Keratinocyte (primary cell): ENCODE measurements around the gene FNBP1. TPM values are rescaled to one million over a fixed set of nuclear protein-coding genes. Genes with fewer than 3 reads are reported as not detected.

Experiments
- DNase-seq: peaks from one replicate; pipeline ENCODE4 v3.0.0-alpha.2; 2011; ENCODE audit warnings: low read depth, missing footprints, low spot score
- FAIRE-seq: peaks from 2 replicates; lab custom pipeline; 2011; peaks lifted over from hg19 to GRCh38; lab: Jason Lieb, UNC
- H2AFZ ChIP-seq: 2 replicates; pipeline ENCODE4 v1.6.0; 2012; ENCODE audit warnings: low read length, control low read depth, inconsistent platforms; ENCODE audit not compliant: control insufficient read depth
- H3K27ac ChIP-seq: 2 replicates; pipeline ENCODE4 v1.5.1; 2011; ENCODE audit warnings: low read length; ENCODE audit not compliant: control insufficient read depth, insufficient read depth
- H3K27me3 ChIP-seq: 3 replicates; pipeline ENCODE4 v1.6.0; 2011; ENCODE audit warnings: low read length; ENCODE audit not compliant: control insufficient read depth, insufficient read depth; ENCODE audit errors: extremely low read depth
- H3K36me3 ChIP-seq, 2 experiments: 2 replicates in 1 of 2; 3 replicates in 1 of 2; pipeline ENCODE4 v1.5.1; 2011; ENCODE audit warnings: low read length in 2 of 2, mild to moderate bottlenecking in 1 of 2; ENCODE audit not compliant: control insufficient read depth in 2 of 2, insufficient read depth in 2 of 2; ENCODE audit errors: extremely low read depth in 1 of 2
- H3K4me1 ChIP-seq: 3 replicates; pipeline ENCODE4 v1.5.1; 2011; ENCODE audit warnings: low read length; ENCODE audit not compliant: control insufficient read depth, insufficient read depth; ENCODE audit errors: extremely low read depth
- H3K4me2 ChIP-seq: 3 replicates; pipeline ENCODE4 v1.6.0; 2011; ENCODE audit warnings: low read depth, low read length; ENCODE audit not compliant: control insufficient read depth, insufficient read depth; ENCODE audit errors: extremely low read depth
- H3K4me3 ChIP-seq, 3 experiments: fragments of 200-600 bp in 1 of 3; sonication (generic) in 1 of 3; 2 replicates in 2 of 3; 3 replicates in 1 of 3; pipeline ENCODE4 v1.5.1; 2011 to 2016; ENCODE audit warnings: low read length in 3 of 3, mild to moderate bottlenecking in 3 of 3, control low read depth in 2 of 3, inconsistent platforms in 1 of 3, low read depth in 1 of 3, mixed read lengths in 1 of 3, mixed run types in 1 of 3, moderate library complexity in 1 of 3; ENCODE audit not compliant: control insufficient read depth in 2 of 3, insufficient read depth in 2 of 3; ENCODE audit errors: extremely low read depth in 1 of 3
- H3K79me2 ChIP-seq: 2 replicates; pipeline ENCODE4 v1.6.0; 2012; ENCODE audit warnings: low read length; ENCODE audit not compliant: control insufficient read depth, insufficient read depth
- H3K9ac ChIP-seq: 3 replicates; pipeline ENCODE4 v1.6.0; 2011; ENCODE audit warnings: low read length; ENCODE audit not compliant: control insufficient read depth, insufficient read depth; ENCODE audit errors: extremely low read depth
- H3K9me1 ChIP-seq: 3 replicates; pipeline ENCODE4 v1.6.0; 2011; ENCODE audit warnings: low read length; ENCODE audit not compliant: control insufficient read depth, insufficient read depth; ENCODE audit errors: extremely low read depth
- H3K9me3 ChIP-seq: 2 replicates; pipeline ENCODE4 v1.5.1; 2012; ENCODE audit warnings: low read depth, low read length; ENCODE audit not compliant: control insufficient read depth
- H4K20me1 ChIP-seq: 3 replicates; pipeline ENCODE4 v1.6.0; 2011; ENCODE audit warnings: low read length; ENCODE audit not compliant: control insufficient read depth, insufficient read depth; ENCODE audit errors: extremely low read depth
- EZH2 ChIP-seq: IDR thresholded peaks from one replicate; pipeline ENCODE4 v1.6.1; 2012; ENCODE audit warnings: inconsistent platforms, mild to moderate bottlenecking, low read length, moderate library complexity
- dilution Hi-C: fragments of 300-500 bp; cut with MboI; formaldehyde crosslinking; loops from one replicate; pipeline ENCODE4 v1.7.0; 2020; ENCODE audit warnings: low sequenced_read_pairs; ENCODE audit not compliant: extremely low pct_ligation_motif_present
- polyA plus RNA-seq, 5 experiments: library from polyadenylated mRNA; depleted of rRNA in 3 of 5; stranded (reverse) in 3 of 5; stranded (forward) in 1 of 5; unstranded in 1 of 5; fragments of >200 nt; gene quantifications; 1 replicate in 1 of 5; 2 replicates in 3 of 5; 3 replicates in 1 of 5; pipeline versions ENCODE4 v1.2.1 to v1.2.3, GENCODE V29; 2011 to 2012; ENCODE audit warnings: missing spikeins in 2 of 5, low read depth in 1 of 5, low replicate concordance in 1 of 5
- TF ChIP-seq, protein P1 (sequence below), 3 experiments: IDR thresholded peaks in 1 of 3; conservative IDR thresholded peaks in 1 of 3; optimal IDR thresholded peaks in 1 of 3; 2 replicates in 2 of 3; 3 replicates in 1 of 3; pipeline versions ENCODE3 to v1.5.1; 2011; ENCODE audit warnings: low read length in 3 of 3, mild to moderate bottlenecking in 3 of 3, moderate library complexity in 2 of 3, control low read depth in 1 of 3, inconsistent platforms in 1 of 3; ENCODE audit not compliant: insufficient read depth in 2 of 3; ENCODE audit errors: extremely low read depth in 1 of 3

The FNBP1 gene
- polyA plus RNA-seq, 1 donor (not counting 4 experiments of a cell fraction or from before 2014, with no cell fraction given): 9.6 TPM

DNA sequence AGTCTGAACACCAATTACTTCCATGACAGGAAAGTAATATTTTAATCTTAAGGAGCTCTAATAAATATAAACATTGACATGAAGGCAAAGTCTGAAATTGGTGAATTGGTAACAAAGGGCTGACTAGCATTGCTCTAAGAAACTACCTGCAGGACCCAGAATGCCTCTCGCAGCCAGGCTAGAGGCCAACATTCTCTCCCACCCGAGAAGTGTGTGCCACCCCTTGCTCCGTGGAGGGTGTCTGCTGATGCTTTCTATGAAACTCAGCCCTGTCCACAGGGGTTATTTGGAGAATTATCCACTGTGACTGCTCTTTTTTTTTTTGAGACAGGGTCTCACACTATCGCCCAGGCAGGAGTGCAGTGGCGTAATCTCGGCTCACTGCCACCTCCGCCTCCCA is 126.3 kb downstream of the FNBP1 start:
- Histone ChIP-seq H3K4me3 (no peak overlapping the region), H3K4me2 (no peak overlapping the region), H4K20me1 (no peaks in the 10 kb centered on the region), H3K9ac (no peak overlapping the region), H3K79me2 (no peaks in the 10 kb centered on the region), H3K27ac (no peak overlapping the region), H3K27me3 (no peaks in the 10 kb centered on the region), H3K9me1 (no peaks in the 10 kb centered on the region), H3K9me3 (no peaks in the 10 kb centered on the region), H2AFZ (no peak overlapping the region), H3K4me1 (no peaks in the 10 kb centered on the region), H3K36me3 (no peaks in the 10 kb centered on the region)
- no peak for FAIRE-seq
- dilution Hi-C loops: no loop called here
- TF ChIP-seq, protein P1, sequence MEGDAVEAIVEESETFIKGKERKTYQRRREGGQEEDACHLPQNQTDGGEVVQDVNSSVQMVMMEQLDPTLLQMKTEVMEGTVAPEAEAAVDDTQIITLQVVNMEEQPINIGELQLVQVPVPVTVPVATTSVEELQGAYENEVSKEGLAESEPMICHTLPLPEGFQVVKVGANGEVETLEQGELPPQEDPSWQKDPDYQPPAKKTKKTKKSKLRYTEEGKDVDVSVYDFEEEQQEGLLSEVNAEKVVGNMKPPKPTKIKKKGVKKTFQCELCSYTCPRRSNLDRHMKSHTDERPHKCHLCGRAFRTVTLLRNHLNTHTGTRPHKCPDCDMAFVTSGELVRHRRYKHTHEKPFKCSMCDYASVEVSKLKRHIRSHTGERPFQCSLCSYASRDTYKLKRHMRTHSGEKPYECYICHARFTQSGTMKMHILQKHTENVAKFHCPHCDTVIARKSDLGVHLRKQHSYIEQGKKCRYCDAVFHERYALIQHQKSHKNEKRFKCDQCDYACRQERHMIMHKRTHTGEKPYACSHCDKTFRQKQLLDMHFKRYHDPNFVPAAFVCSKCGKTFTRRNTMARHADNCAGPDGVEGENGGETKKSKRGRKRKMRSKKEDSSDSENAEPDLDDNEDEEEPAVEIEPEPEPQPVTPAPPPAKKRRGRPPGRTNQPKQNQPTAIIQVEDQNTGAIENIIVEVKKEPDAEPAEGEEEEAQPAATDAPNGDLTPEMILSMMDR (optimal IDR thresholded peaks at IDR 0.05 in 1 of 3, IDR thresholded peaks at IDR 0.05 in 1 of 3, conservative IDR thresholded peaks at IDR 0.05 in 1 of 3; ENCODE audit: extremely low read depth in 1 of 3, insufficient read depth in 2 of 3, low read length in 3 of 3): no peak
- no peak for TF ChIP-seq EZH2
- DNase-seq: no peak

DNA sequence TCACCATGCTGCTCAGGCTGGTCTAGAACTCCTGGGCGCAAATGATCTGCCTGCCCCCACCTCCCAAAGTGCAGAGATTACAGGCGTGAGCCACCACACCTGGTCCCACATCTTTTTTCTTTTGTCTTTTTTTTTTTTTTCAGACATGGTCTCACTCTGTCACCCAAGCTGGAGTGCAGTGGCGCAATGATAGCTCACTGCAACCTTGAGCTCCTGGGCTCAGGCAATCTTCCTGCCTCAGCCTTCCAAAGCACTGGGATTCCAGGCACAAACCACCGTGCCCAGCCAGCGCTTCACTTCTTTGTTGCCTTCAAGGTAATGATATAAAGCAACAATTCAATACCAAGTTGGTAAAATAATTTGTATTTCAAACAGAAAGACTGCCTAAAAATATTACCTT is 128.9 kb downstream of the FNBP1 start:
- Histone ChIP-seq H3K9me1 (no peaks in the 10 kb centered on the region), H4K20me1 (no peaks in the 10 kb centered on the region), H2AFZ (no peak overlapping the region), H3K9me3 (no peaks in the 10 kb centered on the region), H3K4me1 (peaks cover 15% of the 10 kb centered on the region), H3K4me3 (no peak overlapping the region), H3K4me2 (no peak overlapping the region), H3K79me2 (no peaks in the 10 kb centered on the region), H3K27me3 (no peaks in the 10 kb centered on the region), H3K9ac (no peak overlapping the region), H3K27ac (no peak overlapping the region), H3K36me3 (no peaks in the 10 kb centered on the region)
- dilution Hi-C loops: no loop called here
- no peak for DNase-seq
- TF ChIP-seq, protein P1 (optimal IDR thresholded peaks at IDR 0.05 in 1 of 3, IDR thresholded peaks at IDR 0.05 in 1 of 3, conservative IDR thresholded peaks at IDR 0.05 in 1 of 3; ENCODE audit: extremely low read depth in 1 of 3, insufficient read depth in 2 of 3, low read length in 3 of 3): no peak
- TF ChIP-seq EZH2: no peak
- FAIRE-seq: no peak
